Stimulated activated CD8-positive, alpha-beta memory T cell treated with anti-CD3 and anti-CD28 coated beads, Interleukin-4, amount 100 ng/mL, for 48 hours (primary cell): Measurements from ENCODE around the gene KBTBD13.
"Not testable (repeated sequence)": the region's sequence is repeated elsewhere in the genome, so short reads cannot be mapped to it uniquely, and the experiment has no call there.

Experiments used
- DNase-seq: peaks from one replicate; pipeline ENCODE4 v3.0.0-alpha.2; 2020

Gene KBTBD13

DNA sequence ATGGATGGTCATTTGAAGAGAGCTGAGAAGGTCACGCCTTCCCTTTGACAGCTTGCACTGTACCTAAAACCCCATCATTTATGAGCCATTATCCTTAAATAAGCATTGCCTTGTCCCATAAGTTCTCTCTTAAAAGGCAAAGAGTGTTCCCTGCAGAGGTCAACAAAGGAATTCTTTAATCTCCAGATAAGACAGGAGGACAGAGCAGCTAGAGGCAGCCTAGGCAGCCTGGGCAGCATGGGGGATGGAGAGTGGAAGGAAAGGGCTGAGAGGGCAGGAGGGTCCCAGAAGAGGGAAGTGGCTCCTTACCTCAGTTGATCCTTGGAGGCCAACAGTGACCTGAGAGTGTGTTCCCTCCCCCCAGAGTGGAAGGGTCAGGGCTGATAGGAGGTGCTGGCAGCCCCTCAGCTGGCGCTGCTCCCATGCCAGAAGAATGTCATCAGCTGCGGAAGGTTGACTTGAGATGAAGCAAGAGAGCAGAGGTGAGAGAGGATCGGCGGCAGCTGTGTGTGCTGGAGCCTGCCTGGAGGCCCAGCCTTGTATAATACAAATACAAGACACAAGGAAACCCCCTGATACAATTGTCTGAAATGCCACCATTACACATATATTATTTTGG lies 12.8 kb downstream of the KBTBD13 start:
- no peak for DNase-seq

DNA sequence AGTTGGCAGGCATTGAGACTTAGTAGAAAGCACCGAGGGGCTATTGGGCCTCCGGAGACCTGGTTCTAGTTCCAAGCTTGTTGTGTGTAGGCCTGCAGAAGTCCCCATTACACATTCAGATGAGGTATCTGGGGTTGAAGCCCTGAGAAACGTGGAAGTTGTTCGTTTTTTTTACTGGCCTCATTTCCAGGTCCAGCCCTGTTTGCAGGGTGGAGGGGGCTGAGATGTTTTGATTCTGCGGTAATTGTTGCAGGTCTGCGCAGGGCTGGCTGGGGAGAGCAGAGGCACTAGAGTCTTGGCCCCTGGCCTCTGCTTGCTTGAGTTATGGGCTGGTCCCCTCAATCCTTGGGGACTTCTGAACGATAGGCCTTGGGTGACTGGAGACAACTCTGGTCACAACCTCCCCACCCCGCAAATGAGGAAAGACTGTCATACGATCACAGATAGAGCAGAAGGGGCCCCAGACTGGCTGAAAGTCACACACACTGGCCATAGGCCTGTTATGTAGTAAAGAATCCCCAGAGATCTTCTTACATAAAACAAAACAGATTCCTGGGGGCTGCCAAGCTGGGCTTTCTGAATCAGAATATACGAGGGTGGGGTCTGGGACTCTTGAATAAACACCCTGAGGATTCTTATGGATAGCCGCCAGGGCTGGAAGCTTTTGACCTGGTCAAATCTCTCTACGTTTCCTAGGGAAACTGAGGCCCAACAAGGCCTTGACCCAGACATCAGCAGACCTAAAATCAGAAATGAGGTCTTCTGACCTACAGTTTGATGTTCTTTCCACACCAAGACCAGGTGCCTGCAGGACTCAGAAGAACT lies 15.6 kb downstream of the KBTBD13 start:
- no peak for DNase-seq

DNA sequence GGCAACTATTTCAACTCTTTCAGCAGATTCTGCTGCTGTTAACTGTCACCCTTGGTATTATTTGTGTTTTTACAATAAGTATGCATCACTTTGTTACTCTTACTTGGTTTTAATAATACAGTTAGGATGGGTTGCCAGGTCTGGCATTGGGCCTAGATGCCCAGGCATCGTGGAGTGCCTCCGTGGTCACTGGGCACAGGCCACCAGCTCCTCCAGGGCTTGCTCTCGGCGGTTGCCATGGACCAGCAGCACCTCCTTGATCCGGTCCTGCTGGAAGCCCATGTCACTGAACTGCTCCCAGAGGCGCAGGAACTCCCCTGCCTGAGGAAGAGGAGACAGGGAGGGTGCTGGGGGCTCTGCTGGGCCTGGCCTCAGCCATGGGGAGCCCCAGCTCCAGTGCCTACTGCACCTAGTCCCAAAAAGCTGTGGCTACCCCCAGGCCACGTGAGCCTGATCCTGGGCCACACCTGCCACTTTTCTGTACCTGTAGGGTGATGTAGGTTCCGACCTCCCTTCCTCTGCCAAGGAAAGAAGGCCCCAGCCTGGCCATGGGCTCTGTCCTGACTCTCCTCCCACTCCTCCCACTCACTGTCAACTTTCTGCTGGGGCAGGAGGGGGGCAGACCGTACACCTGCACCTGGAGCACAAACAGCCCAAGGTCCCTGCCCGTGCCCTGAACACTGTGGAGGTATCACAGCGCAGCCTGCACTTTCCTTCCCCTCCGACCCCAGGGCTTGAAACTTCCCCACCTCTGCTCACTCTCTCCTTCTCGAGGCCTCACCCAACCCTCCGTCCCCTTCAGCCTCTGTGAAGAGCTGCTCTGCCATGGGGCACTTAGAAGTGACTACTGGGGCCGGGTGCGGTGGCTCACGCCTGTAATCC lies 16.6 kb downstream of the KBTBD13 start:
- no peak for DNase-seq

DNA sequence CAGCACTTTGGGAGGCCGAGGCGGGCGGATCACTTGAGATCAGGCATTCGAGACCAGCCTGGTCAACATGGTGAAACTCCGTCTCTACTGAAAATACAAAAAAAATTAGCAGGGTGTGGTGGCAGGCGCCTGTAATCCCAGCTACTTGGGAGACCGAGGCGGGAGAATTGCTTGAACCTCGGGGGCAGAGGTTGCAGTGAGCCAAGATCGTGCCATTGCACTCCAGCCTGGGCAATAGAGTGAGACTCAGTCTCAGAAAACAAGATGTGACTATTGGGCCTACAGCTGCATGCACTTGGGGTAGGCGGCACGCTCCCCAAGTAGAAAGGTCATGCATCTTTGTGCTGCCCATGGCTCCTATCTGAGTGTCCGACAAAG lies 17.2 kb downstream of the KBTBD13 start:
- DNase-seq: not testable (repeated sequence)

DNA sequence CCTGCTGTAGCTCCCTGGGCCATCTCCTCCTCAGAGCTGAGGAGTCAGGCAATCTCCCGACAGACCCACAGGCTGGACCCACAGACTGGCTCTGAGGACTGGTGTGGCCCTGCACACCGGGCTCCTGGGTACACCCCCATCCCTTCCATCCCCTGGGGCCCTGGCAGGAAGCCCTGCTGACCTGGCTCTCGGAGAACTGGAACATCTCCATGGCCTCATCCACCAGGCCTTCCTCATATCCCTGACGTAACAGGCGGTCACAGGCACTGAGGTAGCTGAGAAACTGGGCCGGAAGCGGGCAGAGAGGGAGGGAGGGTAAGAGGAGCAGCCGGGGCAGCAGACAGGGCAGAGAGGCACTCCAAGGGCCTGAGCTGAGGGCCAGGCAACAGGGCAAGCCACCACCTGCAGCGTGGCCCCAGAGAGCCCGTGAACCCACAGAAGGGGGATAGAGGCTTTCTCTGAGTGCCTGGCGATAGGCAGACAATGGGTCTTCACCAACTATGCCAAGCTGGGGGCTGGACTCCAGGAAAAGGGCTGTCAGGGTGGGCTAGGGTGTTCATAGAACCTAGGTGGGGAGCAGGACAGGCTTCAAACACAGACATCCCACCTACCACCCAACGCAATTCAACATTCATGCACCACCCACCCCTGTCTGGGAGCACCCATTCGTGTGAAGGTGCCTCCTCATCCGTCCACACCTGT lies 17.9 kb downstream of the KBTBD13 start:
- DNase-seq: no peak

DNA sequence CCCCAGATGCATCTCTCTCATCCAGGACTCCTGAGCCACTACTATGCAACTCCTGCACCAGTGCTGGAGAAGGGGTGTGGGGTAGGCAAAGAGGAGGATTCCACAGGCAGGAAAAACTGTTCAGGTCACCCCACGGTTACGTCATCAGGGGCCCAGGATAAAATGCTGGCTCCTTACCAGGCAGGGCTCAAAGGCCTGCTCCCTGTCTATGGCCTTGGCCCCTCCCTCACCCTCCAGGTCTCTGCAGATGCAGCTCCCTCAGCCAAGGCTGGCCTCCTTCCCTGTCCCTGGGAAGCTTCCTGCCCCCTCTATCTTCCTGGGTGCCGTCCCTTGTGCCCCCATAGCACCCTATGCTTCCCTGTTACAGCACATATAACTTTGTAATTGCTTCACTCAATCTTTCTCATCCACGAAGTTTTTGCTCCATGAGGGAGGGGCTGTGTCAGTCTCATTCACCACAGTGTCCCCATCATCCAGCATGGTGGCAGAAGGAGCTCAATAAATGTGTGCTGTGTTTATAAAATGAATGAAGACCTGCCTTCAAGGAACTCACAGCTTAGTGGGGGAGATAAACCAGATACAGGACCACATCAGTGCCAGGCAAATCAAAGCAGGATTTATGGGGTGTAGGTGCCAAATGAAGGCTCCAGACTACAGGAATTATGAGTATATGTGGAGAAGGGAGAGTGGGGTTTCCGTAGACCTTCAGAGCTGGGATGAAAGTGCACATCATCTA lies 18.6 kb downstream of the KBTBD13 start:
- DNase-seq: no peak

DNA sequence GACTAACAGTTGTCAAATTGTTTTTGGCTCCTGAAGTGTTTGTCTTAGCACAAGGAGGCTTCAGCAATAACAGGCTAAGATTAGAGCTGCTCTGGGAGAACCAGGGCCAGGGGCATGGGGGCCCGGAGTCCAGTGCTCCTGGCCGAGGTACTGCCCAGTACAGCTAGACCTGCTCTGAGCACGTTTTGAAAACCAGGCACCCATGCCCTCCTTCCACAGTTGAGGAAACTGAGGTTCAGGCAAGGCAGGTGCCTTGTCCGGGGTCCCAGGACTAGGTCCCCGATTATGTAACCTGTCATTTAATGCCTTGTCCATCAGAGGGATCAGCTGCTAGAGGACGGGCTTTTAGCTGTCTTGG lies 19.2 kb downstream of the KBTBD13 start:
- DNase-seq: no peak

DNA sequence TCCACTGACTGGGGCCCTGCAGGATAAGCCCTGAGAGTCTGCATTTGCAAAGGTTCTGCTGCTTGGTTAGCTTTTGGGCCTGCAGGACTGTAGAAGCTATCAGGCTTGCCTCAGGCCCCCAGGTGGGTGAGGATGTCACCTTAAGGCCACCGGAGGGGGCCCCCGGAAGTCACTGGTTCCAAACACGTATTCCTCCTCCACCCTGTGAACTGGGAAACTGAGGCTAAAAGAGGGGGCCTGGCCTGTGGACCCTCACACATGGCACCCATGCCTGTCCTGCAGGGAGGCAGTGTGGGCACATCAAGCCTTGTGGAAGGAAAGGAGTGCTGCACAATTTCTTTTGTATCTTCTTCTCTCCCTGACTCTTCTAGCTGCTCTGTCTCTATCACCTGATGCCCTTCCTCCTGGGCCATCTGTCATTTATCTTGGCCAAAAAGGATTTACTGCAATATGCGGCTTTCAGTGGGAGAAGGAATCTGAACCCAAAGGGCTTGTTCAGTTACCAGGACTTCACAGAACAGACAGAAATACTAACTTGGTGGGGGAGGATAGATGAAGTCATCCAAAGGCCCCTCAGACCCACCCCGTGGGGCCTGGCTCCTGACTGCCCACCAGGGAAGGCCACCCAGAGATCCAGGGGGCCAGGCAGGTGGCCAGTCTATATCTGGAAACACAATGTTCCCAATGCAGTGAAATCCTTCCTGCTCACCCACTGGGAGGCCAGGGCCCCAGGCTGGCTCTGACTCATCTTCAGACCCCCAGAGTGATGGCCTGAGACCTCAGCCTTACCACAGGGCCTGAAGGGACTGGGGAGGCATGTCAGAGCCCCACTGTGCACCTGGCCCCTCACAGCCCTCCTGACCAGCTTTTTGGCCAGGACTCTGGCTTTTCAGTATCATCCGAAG lies 20.2 kb downstream of the KBTBD13 start:
- DNase-seq: no peak

DNA sequence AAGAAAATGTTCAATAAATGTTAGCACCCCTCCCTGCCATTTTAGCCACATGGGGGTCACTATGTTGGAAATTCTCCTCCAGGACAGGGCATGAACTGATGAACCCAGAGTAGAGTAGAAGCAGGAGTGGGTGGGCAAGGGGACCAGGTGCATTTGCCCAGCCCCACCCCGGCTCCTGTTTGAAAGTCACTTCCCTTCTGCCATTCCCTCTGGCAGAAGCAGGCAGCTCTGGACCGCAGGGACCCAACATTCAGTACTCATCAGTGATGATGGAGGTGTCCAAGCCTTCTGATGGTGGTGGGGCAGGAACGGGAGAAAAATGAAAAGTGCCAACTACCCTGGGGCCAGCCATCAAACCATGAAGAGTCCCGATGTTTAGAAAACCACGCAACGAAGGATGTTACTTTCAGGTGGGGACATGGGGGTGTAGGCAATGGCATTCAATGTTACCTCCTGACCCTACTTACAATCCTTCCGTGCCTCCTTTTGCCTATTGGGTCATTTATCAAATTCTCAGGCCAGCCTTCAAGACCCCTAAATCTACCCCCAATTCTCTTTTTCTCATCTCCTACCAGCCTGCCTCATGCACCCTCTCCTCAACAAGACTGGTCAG lies 21.2 kb downstream of the KBTBD13 start:
- DNase-seq: no peak

DNA sequence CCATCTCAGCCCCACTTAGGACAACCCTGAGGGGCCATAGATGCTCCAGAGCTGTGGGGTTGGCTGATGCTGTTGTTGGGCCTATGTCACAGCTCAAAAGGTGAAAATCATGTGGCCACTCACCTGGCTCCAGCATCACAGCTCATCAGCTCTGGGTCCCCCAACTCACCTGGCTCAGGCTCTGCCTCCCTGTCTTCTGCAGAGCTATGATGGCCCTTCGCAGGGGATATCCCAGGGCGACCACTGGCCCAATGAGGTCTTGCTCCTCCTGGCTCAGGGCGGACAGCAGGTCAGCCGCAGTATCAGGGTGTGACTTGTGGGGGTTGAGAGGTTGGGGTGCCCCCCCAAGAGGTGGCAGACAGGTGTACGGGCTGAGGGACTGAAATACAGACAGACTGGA lies 22.8 kb downstream of the KBTBD13 start:
- DNase-seq: no peak

DNA sequence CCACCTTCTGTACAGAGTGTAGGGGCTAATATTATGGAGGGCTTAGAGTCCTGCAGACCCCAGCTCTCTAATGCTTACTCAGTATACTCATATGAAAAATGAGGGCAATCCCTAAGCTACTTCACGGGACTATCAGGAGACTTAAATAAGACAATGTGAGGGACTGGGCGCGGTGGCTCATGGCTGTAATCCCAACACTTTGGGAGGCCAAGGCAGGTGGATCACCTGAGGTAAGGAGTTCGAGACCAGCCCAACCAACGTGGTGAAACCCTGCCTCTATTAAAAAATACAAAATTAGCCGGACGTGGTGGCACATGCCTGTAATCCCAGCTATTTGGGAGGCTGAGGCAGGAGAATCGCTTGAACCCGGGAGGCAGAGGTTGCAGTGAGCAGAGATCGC lies 23.3 kb downstream of the KBTBD13 start:
- not testable (repeated sequence) for DNase-seq

DNA sequence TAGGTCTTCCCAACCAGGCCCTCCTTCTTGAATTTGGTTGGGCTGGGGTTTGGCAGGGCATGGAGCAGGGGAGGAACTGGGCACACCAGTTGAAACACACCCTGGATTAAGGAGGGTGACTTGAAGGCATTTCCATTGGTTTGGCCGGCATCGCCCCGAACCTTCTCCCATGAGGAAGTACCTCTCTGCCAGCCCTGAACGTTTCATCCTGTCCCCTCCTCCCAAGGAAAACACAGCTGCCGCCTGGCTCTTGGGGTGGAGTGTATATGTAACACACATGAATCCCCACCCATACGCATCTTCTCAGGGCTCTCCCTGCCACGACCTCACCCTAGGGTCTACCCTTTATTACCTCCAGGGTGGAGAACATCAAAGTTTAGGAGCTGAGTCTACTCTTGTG lies 23.9 kb downstream of the KBTBD13 start:
- DNase-seq: no peak

DNA sequence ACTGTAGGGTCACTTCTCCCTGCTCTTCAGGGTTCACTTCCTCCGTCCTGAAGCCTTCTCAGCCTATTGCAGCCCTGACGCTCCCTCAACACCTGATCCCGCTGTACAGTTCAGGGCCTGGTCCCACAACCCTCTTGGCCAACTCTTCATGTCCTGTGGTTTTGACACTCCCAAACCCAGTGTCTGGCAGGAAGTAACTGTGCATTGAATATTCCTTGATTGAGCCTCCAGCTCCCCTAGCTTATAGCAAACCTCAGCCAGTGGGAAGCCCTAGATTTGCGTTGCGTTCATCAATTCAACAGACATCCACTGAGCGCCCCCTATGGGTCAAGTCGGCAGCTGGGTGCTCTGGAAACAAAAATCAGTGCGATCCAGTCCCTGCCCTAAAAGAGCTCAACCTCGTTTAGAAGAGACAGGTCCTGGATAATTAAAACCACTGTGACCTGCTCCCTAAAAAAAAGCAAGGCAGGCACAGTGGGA lies 24.9 kb downstream of the KBTBD13 start:
- peak; percentile 83 for DNase-seq

DNA sequence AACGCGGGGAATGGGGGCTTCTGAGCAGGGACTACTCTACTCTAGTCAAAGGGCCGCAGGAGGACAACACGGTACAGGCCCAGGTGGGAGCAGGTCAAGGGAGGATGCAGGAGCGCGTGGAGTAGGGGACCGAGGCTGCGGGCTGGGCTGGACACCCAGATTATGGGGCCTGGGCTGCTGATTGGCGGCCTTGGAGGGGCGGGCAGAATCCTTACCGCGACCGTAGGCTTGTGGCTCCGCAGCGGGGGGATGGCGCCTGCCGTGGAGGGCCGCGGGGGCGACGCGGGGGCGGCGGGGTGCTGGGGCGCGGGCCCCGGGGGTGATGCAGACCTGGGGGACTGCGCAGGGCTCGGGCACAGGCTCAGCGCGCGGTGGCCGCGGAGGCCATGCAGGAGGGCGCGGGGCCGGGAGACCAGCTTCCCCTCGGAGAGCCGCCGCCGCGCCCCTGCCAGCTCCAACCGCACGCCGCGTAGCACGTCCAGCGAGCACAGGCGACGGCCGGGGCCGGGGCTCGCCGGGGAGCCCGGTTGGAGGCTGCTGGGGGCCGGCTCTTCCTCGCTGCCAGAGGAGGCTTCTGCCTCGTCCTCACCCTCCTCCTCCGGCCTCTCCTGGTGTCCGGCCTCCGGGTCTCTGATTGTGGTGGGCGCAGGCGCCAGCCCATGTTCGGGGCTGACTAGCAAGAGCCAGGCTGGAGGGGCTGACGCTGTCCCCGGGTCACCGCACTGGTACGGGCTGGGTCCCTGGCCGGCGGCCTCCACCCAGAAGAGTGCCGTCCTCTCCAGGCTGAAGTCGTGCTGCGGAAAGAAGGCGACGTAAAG lies 25.6 kb downstream of the KBTBD13 start:
- DNase-seq: no peak

DNA sequence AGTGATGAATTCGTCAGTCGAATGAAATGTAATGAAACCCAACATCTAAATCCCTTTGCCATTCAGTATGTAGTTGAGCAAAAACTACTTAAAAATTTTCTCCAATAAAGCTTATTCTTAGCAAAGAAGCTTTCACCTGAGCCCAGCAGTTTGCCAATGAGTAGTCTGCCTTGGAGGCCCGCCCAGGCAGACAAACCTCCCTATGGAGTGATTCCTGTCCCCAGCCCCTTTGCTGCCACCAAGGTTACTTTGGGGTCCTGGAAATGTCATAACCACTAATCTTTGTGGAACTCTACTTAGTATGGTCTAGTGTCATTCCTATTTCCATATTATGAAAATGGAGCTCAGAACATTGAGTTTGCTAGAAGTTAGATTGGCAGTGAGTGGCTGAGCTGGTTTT lies 26.4 kb downstream of the KBTBD13 start:
- no peak for DNase-seq

DNA sequence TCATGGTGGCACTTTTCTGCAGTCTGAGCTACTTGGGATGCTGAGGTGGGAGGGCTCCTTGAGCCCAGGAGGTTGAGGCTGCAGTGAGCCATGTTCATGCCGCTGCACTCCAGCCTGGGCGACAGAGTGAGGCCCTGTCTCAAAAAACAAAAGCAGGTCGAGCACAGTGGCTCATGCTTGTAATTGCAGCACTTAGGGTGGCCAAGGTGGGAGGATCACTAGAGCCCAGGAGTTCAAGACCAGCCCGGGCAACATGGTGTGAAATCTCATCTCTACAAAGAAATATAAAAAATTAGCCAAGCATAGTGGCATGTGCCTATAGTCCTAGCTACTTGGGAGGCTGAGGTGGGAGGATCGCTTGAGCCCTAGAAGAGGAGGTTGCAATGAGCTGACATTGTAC lies 28.5 kb downstream of the KBTBD13 start:
- DNase-seq: no peak

DNA sequence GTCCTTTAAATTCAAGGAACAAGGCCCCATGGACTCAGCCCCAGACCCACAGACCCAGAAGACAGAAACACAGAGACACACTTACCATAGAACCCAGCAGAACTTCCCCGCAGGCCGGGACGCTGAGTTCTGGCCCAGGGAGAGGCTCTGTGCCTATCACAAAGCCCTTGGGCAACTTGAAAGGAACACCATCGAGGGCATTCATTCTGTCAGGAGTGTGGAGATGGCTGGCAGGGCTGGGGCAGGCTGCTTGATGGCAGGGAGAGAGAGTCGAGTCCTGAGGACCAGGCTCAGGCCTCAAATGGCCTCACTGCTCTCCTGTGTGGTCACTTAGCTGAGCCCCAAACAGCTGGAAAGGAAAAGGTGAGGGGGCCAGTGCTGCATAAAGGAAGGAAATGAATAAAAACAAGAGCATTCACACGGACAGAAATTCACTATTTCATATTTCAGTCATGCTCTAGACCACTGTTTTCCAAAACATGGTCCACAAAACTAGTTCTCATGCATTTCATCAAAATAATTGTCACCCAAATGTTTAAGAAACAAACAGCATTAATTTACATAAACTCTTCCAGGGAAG lies 29.6 kb downstream of the KBTBD13 start:
- DNase-seq: no peak

DNA sequence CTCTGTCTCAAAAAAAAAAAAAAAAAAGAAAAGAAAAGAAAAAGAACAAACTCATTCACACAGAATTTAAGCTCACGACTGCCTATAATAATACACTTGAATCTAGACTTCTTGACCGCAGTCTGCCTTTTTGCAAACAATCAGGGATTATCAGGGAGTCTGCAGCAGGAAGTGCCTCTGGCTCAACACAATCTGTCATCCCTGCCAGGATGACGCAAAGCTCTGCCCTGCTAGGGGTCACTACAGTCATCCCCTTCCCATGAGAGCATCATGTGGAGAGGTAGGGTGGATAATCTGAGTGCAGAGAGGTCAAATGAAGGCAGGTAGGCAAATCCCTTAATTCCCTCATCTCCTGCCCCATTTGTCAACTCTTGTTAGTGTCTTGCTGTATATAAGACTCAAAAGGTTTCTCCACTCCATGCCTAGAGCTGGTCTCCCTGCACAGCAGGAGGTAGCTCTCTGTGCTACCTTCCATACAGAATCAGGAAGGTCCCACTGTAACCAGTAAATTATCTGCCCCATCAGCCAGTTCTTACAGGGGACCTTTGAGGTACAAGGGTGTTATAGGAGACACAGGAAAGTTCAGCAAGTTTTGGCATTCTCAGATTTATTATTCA lies 34.2 kb downstream of the KBTBD13 start:
- no peak for DNase-seq

DNA sequence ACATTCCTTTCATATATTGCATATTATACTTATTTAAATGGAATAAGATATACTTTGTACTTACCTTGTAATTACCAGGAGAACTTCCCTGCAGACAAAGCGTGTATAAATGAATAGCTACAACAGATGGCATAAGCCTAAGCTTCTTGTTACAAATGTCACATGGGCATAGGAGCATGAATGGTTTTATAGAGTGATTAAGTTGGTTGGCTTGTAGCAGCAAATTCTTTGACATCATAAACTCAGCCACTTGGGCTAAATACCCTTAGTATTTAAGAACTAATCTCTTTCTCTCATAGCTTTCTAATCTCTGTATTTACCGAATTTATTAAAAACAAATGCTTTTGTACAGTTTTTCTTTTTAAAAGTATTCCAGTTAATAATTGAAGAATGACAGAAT lies 38.5 kb downstream of the KBTBD13 start, which contains the start of gene UBAP1L:
Gene UBAP1L (minus strand): TSS at position 115 of the 400 bp plus-strand sequence. CDS start 8,985 bp downstream, outside the sequence.
- DNase-seq: no peak
